HEK293 (cell line): Measurements from ENCODE around the gene EFCC1.

ENCODE experiments used
- CTCF ChIA-PET: fragments of 350-600 bp; formaldehyde crosslinking; extraction: SDS; loops from one replicate; lab custom pipeline; 2021; ENCODE audit warnings: antibody characterized with exemption; lab: Yijun Ruan, JAX
- POLR2A ChIA-PET: fragments of 300-600 bp; formaldehyde crosslinking; extraction: SDS; loops from one replicate; lab custom pipeline; 2020; ENCODE audit warnings: antibody characterized with exemption, inconsistent platforms; lab: Yijun Ruan, JAX
- H3K27ac ChIP-seq: fragments of 200-500 bp; sonication (Bioruptor generic); 2 replicates; pipeline ENCODE4 v1.5.1; 2014; ENCODE audit warnings: low read depth, low read length, control low read depth, inconsistent platforms; ENCODE audit errors: extremely low read depth
- H3K36me3 ChIP-seq, 2 experiments: fragments of 200-500 bp in 1 of 2; sonication (Bioruptor generic) in 1 of 2; 1 replicate in 1 of 2; 2 replicates in 1 of 2; pipeline ENCODE4 v1.5.1; 2014 to 2017; ENCODE audit warnings: inconsistent platforms in 2 of 2, low read length in 2 of 2; ENCODE audit not compliant: control insufficient read depth in 2 of 2, insufficient read depth in 1 of 2
- H3K4me1 ChIP-seq: fragments of 200-500 bp; sonication (Bioruptor generic); 2 replicates; pipeline ENCODE4 v1.5.1; 2014; ENCODE audit warnings: mild to moderate bottlenecking, low read length, inconsistent platforms; ENCODE audit not compliant: control insufficient read depth, insufficient read depth
- H3K4me3 ChIP-seq: 2 replicates; pipeline ENCODE4 v1.5.1; 2011; ENCODE audit warnings: low read depth, mild to moderate bottlenecking, control low read depth, low read length, moderate library complexity
- H3K9me3 ChIP-seq: fragments of 200-500 bp; sonication (Bioruptor generic); 2 replicates; pipeline ENCODE4 v1.5.1; 2014; ENCODE audit warnings: low read depth, low read length, inconsistent platforms; ENCODE audit not compliant: control insufficient read depth, insufficient read depth
- EGR2 ChIP-seq: fragments of 450-650 bp; formaldehyde crosslinking; IDR thresholded peaks from 2 replicates; pipeline ENCODE4 v1.5.1; 2016; ENCODE audit warnings: low read depth, missing biosample characterization, missing genetic modification characterization
- GLIS1 ChIP-seq: fragments of 450-650 bp; formaldehyde crosslinking; IDR thresholded peaks from 2 replicates; pipeline ENCODE4 v1.5.1; 2016; ENCODE audit warnings: missing biosample characterization, missing genetic modification characterization
- KLF7 ChIP-seq: fragments of 450-650 bp; formaldehyde crosslinking; IDR thresholded peaks from 2 replicates; pipeline ENCODE4 v1.5.1; 2016; ENCODE audit warnings: missing biosample characterization, missing genetic modification characterization, borderline replicate concordance
- WT1 ChIP-seq: fragments of 450-650 bp; formaldehyde crosslinking; IDR thresholded peaks from 2 replicates; pipeline ENCODE4 v1.5.1; 2016; ENCODE audit warnings: missing biosample characterization, missing genetic modification characterization
- ZBTB17 ChIP-seq: fragments of 450-650 bp; formaldehyde crosslinking; IDR thresholded peaks from 2 replicates; pipeline ENCODE4 v1.5.1; 2016; ENCODE audit warnings: missing biosample characterization, missing genetic modification characterization
- ZNF114 ChIP-seq: fragments of 450-650 bp; formaldehyde crosslinking; IDR thresholded peaks from 2 replicates; pipeline ENCODE4 v1.5.0; 2017; ENCODE audit warnings: missing biosample characterization, missing genetic modification characterization
- ZNF26 ChIP-seq: fragments of 450-650 bp; formaldehyde crosslinking; IDR thresholded peaks from 2 replicates; pipeline ENCODE4 v1.5.1; 2016; ENCODE audit warnings: missing biosample characterization, missing genetic modification characterization
- ZNF558 ChIP-seq: fragments of 450-650 bp; formaldehyde crosslinking; IDR thresholded peaks from 2 replicates; pipeline ENCODE4 v1.5.1; 2016; ENCODE audit warnings: missing biosample characterization, missing genetic modification characterization
- ZNF677 ChIP-seq: fragments of 450-650 bp; IDR thresholded peaks from 2 replicates; pipeline ENCODE4 v1.5.0; 2018; ENCODE audit warnings: missing biosample characterization, mild to moderate bottlenecking, missing genetic modification characterization, moderate library complexity
- ZNF777 ChIP-seq: fragments of 450-650 bp; formaldehyde crosslinking; IDR thresholded peaks from 2 replicates; pipeline ENCODE4 v1.5.1; 2017; ENCODE audit warnings: missing biosample characterization, missing genetic modification characterization, borderline replicate concordance
- ZNF830 ChIP-seq: fragments of 450-650 bp; IDR thresholded peaks from 2 replicates; pipeline ENCODE4 v1.5.0; 2018; ENCODE audit warnings: missing biosample characterization, missing genetic modification characterization, low read depth, mild to moderate bottlenecking, moderate library complexity
- TF ChIP-seq, protein P1 (sequence below): fragments of 450-650 bp; formaldehyde crosslinking; IDR thresholded peaks from 2 replicates; pipeline ENCODE4 v1.5.1; 2016; ENCODE audit warnings: missing biosample characterization, missing genetic modification characterization
- TF ChIP-seq, protein P2 (sequence below): fragments of 450-650 bp; formaldehyde crosslinking; IDR thresholded peaks from 2 replicates; pipeline ENCODE4 v1.5.1; 2016; ENCODE audit warnings: missing biosample characterization, missing genetic modification characterization
- TF ChIP-seq, protein P3 (sequence below): fragments of 450-650 bp; formaldehyde crosslinking; IDR thresholded peaks from 2 replicates; pipeline ENCODE4 v1.5.1; 2016; ENCODE audit warnings: missing biosample characterization, missing genetic modification characterization

Gene EFCC1

DNA sequence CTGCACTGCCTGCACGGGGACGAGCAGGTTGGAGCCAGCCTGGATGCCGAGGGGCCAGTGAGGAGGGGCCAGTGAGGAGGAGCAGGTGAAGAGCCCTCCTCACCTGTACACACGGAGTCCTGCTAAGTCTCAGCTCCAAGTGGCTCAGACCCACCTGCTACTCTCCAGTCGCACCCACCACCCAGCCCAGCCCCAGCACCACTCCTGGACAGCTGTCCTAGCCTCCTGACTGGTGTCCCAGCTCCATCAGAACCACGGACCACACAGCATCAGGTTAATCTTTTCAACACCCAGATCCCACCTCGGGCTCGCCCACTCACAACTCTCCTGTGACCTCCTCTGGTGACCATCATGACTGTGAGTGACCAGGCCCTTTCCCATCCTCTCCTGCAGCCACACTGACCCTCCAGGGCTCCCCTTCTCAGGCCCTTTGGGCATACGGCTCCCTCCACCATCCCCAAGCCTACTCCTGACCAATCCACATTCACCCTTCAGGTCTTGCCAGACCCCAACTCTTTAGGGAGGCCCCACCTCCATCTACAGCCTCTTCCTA lies 13.8 kb downstream of the EFCC1 start:
- no peak for TF ChIP-seq ZBTB17 (tag by site-specific recombination)
- TF ChIP-seq, all 188 proteins: peak for 0
- no peaks in the 10 kb centered on the region for H3K4me1 ChIP-seq
- CTCF ChIA-PET: interaction anchor here (0.6 to 0.9 kb wide), 3 partner anchors 8 to 45 kb away, joined by 3 to 6 read pairs (median 3); partner anchors contain the start of gene GP9
- no peak overlapping the region for H3K27ac ChIP-seq
- no peak overlapping the region for H3K4me3 ChIP-seq
- POLR2A ChIA-PET: no interaction called here
- H3K36me3 ChIP-seq: no peaks in the 10 kb centered on the region
- H3K9me3 ChIP-seq: no peaks in the 10 kb centered on the region

GRCh38 chr3:129015388-129016105 lies 14.4 kb downstream of the EFCC1 start:
- no peak overlapping the region for H3K4me3 ChIP-seq
- H3K4me1 ChIP-seq: no peaks in the 10 kb centered on the region
- no peaks in the 10 kb centered on the region for H3K36me3 ChIP-seq
- POLR2A ChIA-PET: interaction anchor here (0.7 kb wide), 1 partner anchor 104 kb away, joined by 3 read pairs; no protein-coding TSS in a partner anchor
- CTCF ChIA-PET: interaction anchor here (0.6 to 3.5 kb wide), 6 partner anchors 9 to 45 kb away, joined by 3 to 22 read pairs (median 4); no protein-coding TSS in a partner anchor
- H3K27ac ChIP-seq: no peak overlapping the region
- H3K9me3 ChIP-seq: no peaks in the 10 kb centered on the region
- TF ChIP-seq, protein P1, sequence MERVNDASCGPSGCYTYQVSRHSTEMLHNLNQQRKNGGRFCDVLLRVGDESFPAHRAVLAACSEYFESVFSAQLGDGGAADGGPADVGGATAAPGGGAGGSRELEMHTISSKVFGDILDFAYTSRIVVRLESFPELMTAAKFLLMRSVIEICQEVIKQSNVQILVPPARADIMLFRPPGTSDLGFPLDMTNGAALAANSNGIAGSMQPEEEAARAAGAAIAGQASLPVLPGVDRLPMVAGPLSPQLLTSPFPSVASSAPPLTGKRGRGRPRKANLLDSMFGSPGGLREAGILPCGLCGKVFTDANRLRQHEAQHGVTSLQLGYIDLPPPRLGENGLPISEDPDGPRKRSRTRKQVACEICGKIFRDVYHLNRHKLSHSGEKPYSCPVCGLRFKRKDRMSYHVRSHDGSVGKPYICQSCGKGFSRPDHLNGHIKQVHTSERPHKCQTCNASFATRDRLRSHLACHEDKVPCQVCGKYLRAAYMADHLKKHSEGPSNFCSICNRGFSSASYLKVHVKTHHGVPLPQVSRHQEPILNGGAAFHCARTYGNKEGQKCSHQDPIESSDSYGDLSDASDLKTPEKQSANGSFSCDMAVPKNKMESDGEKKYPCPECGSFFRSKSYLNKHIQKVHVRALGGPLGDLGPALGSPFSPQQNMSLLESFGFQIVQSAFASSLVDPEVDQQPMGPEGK: no peak
- TF ChIP-seq, all 188 proteins: peak for 0

- no peaks in the 10 kb centered on the region for H3K36me3 ChIP-seq
- H3K4me1 ChIP-seq: no peaks in the 10 kb centered on the region
- ChIA-PET CTCF (interaction anchor here (0.8 to 3.5 kb wide), 4 partner anchors 11 to 46 kb away, joined by 3 to 22 read pairs (median 10); no protein-coding TSS in a partner anchor), POLR2A (interaction anchor here (0.6 to 0.7 kb wide), 2 partner anchors 103 to 233 kb away, joined by 3 read pairs; partner anchors contain the start of gene COPG1)
- H3K9me3 ChIP-seq: no peaks in the 10 kb centered on the region
- no peak overlapping the region for H3K4me3 ChIP-seq
- TF ChIP-seq, protein P2, sequence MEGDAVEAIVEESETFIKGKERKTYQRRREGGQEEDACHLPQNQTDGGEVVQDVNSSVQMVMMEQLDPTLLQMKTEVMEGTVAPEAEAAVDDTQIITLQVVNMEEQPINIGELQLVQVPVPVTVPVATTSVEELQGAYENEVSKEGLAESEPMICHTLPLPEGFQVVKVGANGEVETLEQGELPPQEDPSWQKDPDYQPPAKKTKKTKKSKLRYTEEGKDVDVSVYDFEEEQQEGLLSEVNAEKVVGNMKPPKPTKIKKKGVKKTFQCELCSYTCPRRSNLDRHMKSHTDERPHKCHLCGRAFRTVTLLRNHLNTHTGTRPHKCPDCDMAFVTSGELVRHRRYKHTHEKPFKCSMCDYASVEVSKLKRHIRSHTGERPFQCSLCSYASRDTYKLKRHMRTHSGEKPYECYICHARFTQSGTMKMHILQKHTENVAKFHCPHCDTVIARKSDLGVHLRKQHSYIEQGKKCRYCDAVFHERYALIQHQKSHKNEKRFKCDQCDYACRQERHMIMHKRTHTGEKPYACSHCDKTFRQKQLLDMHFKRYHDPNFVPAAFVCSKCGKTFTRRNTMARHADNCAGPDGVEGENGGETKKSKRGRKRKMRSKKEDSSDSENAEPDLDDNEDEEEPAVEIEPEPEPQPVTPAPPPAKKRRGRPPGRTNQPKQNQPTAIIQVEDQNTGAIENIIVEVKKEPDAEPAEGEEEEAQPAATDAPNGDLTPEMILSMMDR (tag by site-specific recombination): peak; percentile 10; the same call in 1 of the 2 replicates
- TF ChIP-seq ZNF26 (tag by site-specific recombination): no peak
- TF ChIP-seq EGR2 (tag by site-specific recombination): 0 out of 2 replicates have a peak, but pooled peaks have one; percentile 17
- TF ChIP-seq WT1 (tag by site-specific recombination): no peak
- no peak overlapping the region for H3K27ac ChIP-seq
These were observed 15.2 kb downstream of the EFCC1 start for GRCh38 chr3:129016356-129016719.

GRCh38 chr3:129016720-129017483 lies 15.8 kb downstream of the EFCC1 start:
- ChIA-PET CTCF (interaction anchor here (1.9 to 3.5 kb wide), 2 partner anchors 10 to 46 kb away, joined by 16 to 22 read pairs; no protein-coding TSS in a partner anchor), POLR2A (interaction anchor here (0.6 kb wide), 1 partner anchor 232 kb away, joined by 3 read pairs; the partner anchor contains the start of gene COPG1)
- Histone ChIP-seq H3K4me1 (no peaks in the 10 kb centered on the region), H3K9me3 (no peaks in the 10 kb centered on the region), H3K27ac (no peak overlapping the region), H3K36me3 (no peaks in the 10 kb centered on the region), H3K4me3 (no peak overlapping the region)
- TF ChIP-seq GLIS1 (tag by site-specific recombination) (no peak), ZNF830 (no peak), ZNF677 (tag by site-specific recombination) (no peak), ZNF777 (no peak), ZNF558 (tag by site-specific recombination) (no peak), ZBTB17 (tag by site-specific recombination) (no peak), KLF7 (tag by site-specific recombination) (no peak), ZNF114 (tag by site-specific recombination) (no peak)
- TF ChIP-seq, protein P3, sequence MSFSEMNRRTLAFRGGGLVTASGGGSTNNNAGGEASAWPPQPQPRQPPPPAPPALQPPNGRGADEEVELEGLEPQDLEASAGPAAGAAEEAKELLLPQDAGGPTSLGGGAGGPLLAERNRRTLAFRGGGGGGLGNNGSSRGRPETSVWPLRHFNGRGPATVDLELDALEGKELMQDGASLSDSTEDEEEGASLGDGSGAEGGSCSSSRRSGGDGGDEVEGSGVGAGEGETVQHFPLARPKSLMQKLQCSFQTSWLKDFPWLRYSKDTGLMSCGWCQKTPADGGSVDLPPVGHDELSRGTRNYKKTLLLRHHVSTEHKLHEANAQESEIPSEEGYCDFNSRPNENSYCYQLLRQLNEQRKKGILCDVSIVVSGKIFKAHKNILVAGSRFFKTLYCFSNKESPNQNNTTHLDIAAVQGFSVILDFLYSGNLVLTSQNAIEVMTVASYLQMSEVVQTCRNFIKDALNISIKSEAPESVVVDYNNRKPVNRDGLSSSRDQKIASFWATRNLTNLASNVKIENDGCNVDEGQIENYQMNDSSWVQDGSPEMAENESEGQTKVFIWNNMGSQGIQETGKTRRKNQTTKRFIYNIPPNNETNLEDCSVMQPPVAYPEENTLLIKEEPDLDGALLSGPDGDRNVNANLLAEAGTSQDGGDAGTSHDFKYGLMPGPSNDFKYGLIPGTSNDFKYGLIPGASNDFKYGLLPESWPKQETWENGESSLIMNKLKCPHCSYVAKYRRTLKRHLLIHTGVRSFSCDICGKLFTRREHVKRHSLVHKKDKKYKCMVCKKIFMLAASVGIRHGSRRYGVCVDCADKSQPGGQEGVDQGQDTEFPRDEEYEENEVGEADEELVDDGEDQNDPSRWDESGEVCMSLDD (tag by site-specific recombination): no peak
